Kasumi-1 (cell line): ENCODE results near the gene CALY.

ENCODE experiments used
- DNase-seq, 2 experiments: peaks; one replicate each; lab custom pipeline; 2025; lab: John Stamatoyannopoulos, UW

Gene CALY

DNA sequence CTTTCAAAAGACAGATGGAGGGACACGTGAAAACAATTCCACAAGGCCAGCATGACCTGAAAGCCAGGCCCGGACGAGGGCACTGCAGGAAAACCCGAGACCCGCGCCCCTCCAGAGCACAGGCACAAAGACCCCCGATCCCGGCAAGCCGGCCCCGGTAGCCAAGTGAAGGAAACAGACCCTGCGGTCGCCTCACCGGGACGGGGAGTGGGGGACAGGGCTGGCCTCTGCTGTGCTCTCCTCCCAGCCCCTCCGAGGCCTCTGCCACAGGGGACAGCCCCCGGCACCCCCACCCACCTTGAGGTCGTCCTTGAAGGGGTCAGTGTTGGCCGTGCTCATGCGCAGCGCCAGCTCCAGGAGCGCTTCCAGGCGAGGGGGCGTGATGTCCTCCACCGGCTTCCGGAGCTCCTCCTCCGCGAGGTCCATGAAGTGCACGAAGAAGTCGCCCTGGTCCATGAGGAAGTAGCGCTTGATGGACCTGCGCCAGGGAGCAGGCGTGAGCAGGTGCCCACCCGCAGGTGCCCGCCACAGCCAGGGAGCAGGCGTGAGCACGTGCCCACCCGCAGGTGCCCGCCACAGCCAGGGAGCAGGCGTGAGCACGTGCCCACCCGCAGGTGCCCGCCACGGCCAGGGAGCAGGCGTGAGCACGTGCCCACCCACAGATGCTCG lies 48.7 kb downstream of the CALY start:
- no peak for DNase-seq

GRCh38 chr10:133286366-133286765 lies 50.3 kb downstream of the CALY start:
- DNase-seq: no peak

- no peak for DNase-seq
Observed at GRCh38 chr10:133285217-133285616, 51.5 kb downstream of the CALY start.

GRCh38 chr10:133283931-133284330 lies 52.8 kb downstream of the CALY start:
- no peak for DNase-seq

GRCh38 chr10:133282846-133283390 lies 53.8 kb downstream of the CALY start:
- no peak for DNase-seq

DNA sequence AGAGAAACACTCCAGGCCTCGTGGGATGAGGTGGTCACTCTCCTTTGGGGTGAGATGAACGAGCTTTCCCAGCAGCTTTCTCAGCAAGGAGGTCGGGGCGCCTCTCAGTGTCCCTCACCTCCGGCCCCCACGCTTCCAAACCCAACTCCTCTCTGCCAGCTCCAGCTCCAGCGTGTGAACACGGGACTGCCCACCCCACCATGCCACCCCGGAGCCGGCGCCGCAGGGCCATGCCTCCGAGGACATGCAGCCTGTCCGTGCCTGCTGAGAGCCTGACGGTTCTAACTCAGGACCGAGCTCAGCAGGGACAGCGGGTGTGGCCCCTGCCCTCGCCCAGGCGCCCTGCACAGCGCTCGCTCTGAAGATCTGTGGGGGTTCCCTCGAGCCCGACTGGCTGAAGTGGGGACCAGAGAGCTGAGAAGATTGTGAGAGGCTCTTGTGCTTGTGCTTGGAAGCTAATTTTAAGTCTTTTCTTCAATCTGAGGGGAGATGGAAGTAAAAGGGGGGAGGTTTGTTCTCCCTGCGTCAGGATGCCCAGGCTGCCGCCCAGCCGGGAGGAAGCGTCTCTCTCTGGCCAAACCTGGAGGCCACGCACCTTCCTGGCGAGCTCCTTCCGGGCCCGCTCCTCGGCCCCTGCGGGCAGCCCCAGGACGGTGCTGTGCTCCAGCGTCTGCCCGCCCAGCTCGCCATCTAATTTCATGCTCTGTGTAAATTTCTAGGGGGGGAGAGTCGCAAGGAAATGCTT lies 54.9 kb downstream of the CALY start:
- DNase-seq: no peak

DNA sequence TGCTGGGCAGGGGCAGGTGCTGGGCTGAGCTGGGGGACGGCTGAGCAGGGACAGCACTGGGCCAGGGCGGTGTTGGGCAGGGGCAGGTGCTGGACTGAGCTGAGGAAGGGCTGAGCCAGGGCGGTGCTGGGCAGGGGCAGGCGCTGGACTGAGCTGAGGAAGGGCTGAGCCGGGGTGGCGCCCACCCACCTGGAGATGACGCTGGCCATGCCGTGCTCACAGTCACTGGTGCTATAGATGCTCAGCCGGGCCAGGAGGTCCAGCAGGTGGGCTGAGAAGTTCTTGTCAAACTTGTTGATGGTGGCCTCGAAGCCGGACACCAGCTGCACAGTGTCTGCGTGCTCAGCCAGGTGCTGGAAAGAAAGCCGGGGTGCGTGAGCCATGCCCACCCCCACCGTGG lies 55.6 kb downstream of the CALY start:
- DNase-seq: no peak

- no peak for DNase-seq
Observed at GRCh38 chr10:133280391-133281059, 56.2 kb downstream of the CALY start.

GRCh38 chr10:133279326-133280226 lies 57.1 kb downstream of the CALY start:
- peak; percentile 80 to 88 for DNase-seq

- DNase-seq: peak; percentile 57 to 69
Observed at GRCh38 chr10:133278577-133279265, 58.0 kb downstream of the CALY start.

DNA sequence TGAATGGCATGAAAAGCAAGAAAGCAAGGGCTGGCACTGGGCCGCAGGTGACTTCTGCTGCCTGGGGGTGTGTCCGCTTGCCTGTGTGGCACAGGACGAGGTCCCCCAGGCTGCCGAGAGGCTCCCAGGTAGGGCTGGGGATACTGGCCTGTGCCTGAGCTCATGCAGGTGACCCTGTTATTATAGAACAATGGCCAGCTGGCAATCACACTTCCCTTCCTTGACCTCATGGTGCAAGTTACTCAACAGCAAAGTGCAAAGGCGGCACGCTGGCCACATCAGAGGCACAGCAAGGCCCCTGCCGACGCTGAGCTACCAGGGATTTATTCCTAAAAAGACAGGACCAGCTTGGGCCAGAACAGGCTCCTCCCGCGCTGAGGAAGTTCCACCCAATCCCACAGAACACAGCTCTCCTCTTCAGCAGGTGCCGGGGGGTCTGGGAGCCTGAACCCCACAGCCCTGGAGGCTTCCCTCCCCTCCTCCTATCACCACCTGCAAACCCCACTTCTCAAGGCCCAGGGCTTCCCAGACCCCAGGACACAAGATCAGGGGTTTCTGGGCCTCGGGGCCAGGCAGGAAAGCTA lies 58.6 kb downstream of the CALY start:
- DNase-seq: peak in 1 of 2 experiments; percentile 39

GRCh38 chr10:133277277-133277992 lies 59.3 kb downstream of the CALY start:
- no peak for DNase-seq

DNA sequence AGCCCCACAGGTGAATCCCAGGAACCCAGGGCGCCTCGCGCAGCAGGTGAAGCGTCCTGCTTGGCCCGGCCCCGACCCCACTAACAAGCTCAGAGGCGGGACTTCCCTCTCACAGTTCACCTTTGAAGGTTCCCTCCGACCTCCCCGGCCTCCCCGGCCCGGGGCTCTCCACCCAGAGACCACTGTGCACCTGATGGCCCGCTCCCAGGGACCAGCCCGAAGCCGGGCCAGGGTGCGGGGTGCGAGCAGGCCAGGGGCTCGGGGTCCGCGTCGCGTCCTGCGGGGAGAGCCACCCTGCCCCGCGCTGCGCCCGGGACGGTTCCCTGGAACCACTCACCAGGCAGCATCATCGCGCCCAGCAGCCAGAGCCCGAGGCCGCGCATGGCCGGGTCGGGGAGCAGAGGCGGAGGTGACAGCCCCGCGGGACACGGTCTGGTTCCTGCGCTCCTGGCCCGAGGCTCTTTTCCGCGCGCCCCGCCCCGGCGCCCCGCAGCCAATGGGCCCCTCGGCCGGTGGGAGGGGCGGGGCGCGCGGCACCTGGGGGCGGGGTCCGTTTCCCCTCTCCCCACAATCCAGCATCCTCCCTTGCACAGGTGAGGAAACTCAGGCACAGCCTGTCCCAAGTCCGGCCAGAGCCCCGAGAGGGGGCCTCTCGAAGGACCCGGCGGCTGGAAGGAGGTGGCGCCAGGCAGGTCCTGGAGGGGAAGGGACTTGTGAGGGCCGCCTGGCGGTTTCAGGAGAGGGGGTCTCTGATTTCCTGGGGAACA lies 60.1 kb downstream of the CALY start, which contains the start of gene ADAM8:
TSS of gene ADAM8 (minus strand) at position 434 of the 767 bp plus-strand sequence. CDS start at position 383, 51 bp downstream.
- DNase-seq: no peak

DNA sequence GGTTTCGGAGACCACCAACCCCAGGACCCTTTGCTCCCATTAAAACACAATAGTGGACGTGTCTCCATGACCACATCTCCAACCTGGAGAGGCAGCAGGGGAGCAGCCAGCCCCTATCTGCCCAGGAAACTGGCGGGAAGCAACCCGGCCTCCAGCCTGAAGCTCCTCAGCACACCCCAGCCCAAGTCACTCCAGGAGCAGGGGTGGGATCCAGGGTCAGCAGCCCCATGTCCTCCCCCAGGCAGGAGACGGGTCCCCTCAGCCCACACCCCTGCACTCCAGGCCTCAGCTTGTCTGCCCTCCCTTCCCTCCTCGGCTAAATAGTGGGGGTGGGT lies 60.6 kb downstream of the CALY start:
- no peak for DNase-seq

GRCh38 chr10:133275684-133276092 lies 61.0 kb downstream of the CALY start:
- DNase-seq: peak in 1 of 2 experiments; percentile 16

DNA sequence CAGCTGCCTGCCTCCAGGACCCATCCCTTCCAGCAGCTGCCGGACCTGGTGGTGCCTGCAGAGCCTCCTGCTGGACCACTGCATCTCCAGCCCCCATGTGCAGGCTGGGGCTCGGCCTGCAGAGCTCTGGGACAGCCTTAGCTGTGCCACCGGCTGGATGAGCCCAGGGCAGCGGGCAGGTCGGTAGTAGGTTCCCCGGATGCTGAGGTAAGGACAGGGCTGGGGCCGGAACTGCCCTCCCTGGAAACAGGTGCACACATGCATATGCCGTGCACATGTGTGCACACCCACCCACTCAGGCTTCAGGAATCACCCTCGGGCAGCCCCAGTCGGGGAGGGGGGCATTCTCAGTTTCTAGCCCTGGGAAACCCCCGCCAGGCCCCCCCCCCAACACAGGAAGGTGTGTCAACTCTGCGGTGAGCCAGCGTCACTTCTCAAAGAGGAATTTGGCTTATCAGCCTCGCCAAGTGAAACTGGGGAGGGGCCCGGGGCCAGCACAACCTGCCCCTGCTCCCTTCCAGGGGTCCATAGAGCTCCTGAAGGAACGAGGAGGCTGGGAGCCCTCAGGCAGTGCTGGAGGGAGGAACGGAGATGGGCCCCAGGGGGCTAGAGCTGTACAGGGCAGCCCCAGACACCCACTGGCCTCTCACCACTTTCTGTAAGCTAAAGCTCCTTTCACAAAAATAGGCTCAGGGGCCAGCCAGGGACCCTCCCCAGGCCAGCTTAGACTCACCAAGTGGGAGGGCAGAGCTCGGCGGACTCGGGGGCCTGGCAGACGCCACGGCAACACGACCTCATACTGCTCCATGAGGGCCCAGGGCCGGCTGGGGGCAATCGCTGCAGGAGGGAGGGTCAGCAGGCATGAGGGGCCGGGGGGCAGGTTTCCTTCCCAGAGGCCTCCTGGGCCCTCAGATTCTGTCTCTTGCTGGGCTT lies 61.7 kb downstream of the CALY start:
- peak; percentile 46 to 68 for DNase-seq
